Measurements from ENCODE around the gene QSOX1.
"Not testable (repeated sequence)": the region's sequence is repeated elsewhere in the genome, so short reads cannot be mapped to it uniquely, and the experiment has no call there.

QSOX1 gene

GRCh38 chr1:180188684-180189175 lies 34.1 kb downstream of the QSOX1 start:
- DNase-seq (ENCODE audit: low read depth): no peak

- DNase-seq (ENCODE audit: low read depth): no peak
These were observed 35.4 kb downstream of the QSOX1 start for GRCh38 chr1:180190091-180190490.

- DNase-seq (ENCODE audit: low read depth): no peak
These were observed 37.5 kb downstream of the QSOX1 start for GRCh38 chr1:180192172-180192571.

- no peak for DNase-seq (ENCODE audit: low read depth)
These were observed 38.7 kb downstream of the QSOX1 start for GRCh38 chr1:180193141-180194047.

- no peak for DNase-seq (ENCODE audit: low read depth)
These were observed 39.4 kb downstream of the QSOX1 start for GRCh38 chr1:180194048-180194425.

- no peak for DNase-seq (ENCODE audit: low read depth)
These were observed 40.0 kb downstream of the QSOX1 start for GRCh38 chr1:180194546-180195207.

GRCh38 chr1:180195401-180195800 lies 40.7 kb downstream of the QSOX1 start:
- no peak for DNase-seq (ENCODE audit: low read depth)

GRCh38 chr1:180195916-180196315 lies 41.2 kb downstream of the QSOX1 start:
- DNase-seq (ENCODE audit: low read depth): no peak

- no peak for DNase-seq (ENCODE audit: low read depth)
These were observed 41.9 kb downstream of the QSOX1 start for GRCh38 chr1:180196436-180197003.

GRCh38 chr1:180197231-180197630 lies 42.6 kb downstream of the QSOX1 start:
- DNase-seq (ENCODE audit: low read depth): no peak

- DNase-seq (ENCODE audit: low read depth): no peak
These were observed 43.5 kb downstream of the QSOX1 start for GRCh38 chr1:180198196-180198595.

- DNase-seq (ENCODE audit: low read depth): no peak
These were observed 43.9 kb downstream of the QSOX1 start for GRCh38 chr1:180198611-180199010.

- no peak for DNase-seq (ENCODE audit: low read depth)
These were observed 44.3 kb downstream of the QSOX1 start for GRCh38 chr1:180199018-180199417.

GRCh38 chr1:180201451-180202200 lies 47.0 kb downstream of the QSOX1 start:
- no peak for DNase-seq (ENCODE audit: low read depth)

- DNase-seq (ENCODE audit: low read depth): not testable (repeated sequence)
These were observed 47.9 kb downstream of the QSOX1 start for GRCh38 chr1:180202588-180202987.

GRCh38 chr1:180204231-180204630 lies 49.6 kb downstream of the QSOX1 start:
- DNase-seq (ENCODE audit: low read depth): no peak

GRCh38 chr1:180206581-180206980 lies 51.9 kb downstream of the QSOX1 start:
- DNase-seq (ENCODE audit: low read depth): no peak

GRCh38 chr1:180208264-180208663 lies 53.6 kb downstream of the QSOX1 start:
- DNase-seq (ENCODE audit: low read depth): no peak

GRCh38 chr1:180210008-180210620 lies 55.4 kb downstream of the QSOX1 start:
- DNase-seq (ENCODE audit: low read depth): no peak

GRCh38 chr1:180211156-180211859 lies 56.6 kb downstream of the QSOX1 start:
- no peak for DNase-seq (ENCODE audit: low read depth)

GRCh38 chr1:180211860-180212229 lies 57.2 kb downstream of the QSOX1 start:
- no peak for DNase-seq (ENCODE audit: low read depth)
